Measurements from ENCODE around the gene NCOA6. TPM values are rescaled to one million over a fixed set of nuclear protein-coding genes. Genes with fewer than 3 reads are reported as not detected.

NCOA6 gene
- total RNA-seq, 1 experiment from 2014 or later = 10.9 TPM

DNA sequence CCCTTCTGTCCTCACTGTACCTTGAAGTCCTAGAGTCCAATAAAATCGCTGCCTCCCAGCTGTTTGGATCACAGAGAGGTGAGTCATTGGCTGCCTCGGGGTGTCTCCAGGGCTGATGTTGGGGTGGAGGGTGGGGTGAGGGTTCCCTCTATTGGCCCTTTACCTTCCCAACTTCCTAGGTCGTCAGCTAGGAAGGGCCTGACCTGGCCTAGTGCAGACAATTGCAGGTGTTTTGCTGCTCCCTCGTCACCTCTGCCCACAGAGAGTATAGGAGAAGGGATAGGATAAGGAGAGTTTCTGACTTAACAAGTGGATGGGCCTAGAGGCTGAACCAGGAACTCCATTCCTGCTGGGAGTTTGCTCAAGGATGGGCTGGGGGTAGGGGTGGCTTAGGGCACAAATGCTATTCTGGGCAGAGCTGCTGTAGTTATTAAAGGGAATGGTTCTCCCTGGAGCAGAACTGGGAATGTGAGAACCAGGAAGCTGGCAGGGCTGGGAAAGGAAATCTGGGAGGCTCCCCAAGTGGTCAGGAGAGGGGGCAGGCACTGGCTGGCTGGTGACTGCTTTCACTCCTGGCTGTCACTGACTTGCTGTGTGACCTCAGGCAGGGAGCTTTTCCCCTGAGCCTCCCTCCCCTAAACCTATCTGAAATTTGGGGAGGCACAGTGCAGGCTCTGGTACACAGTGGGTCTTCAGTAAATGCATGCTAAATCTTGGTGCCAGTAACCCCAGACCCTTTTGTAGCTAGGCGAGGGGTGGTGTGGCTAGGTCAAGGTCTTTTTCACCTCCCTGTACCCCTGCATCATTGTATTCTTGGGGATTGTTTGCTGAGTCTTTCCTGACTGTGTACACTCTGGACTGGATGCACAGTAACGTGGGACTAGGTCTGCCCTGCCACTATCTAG lies 119.8 kb downstream of the NCOA6 start:
- DNase-seq (ENCODE audit: low read depth) = peak; percentile 66

DNA sequence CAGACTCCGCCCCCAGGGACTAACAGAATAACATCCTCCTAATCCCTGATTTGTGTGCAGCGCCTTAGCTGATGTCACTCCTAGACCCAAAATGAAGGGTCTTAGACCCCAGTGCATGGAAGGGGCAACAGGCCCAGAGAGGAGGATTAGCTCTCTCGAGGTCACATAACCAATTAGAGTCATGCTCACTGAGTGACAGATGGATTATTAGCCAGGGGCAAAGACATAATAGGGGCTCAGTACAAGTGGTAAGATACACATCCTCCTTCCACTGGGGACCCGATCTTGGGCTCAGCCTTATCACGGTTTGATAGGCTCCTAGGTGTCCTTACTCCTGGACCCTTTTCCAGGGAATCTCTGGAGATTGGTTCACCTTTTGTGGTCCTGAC lies 120.4 kb downstream of the NCOA6 start:
- DNase-seq (ENCODE audit: low read depth) = no peak

DNA sequence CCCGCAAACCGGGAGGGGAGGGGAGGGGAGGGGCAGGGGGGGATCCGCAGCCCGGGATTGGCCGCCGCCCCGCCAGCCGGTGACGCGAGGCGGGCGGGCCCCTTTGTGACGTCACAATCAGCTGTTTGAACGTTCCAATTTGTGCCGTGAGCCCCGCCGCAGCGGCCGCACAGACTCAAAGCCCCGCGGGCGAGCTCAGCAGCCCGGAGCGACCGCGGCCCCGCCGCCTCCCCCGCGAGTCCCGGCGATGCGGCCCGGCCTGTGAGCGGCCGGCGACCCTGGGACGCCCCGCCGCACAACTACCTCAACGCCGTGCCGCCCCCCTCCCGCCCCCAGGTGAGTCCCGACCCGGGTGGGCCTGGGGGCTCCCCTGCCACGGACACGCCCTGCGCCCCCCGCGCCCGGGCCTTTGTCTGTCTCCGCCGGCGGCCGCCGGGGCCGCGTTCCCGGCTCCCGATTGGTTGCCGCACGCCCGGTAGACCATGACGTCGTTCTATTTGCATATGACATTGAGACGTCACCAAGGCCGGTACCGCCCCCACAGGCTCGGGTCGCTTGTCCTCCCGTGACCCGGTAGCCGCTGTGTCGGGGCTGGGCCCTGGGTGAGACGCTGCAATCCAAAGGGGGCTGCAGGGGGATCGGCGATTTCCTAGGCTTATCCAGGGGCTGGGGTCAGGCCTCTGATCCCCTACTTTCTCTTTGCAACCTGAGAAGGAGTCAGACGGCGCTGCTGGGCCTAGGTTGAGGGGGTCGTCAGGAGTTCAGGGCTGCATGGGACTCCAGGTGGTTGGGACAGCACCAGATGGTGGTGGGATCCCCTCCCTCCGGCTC lies 121.1 kb downstream of the NCOA6 start, which contains the start of gene TP53INP2:
TP53INP2 (plus strand) TSS at position 168 of the 831 bp plus-strand sequence. CDS start 4,396 bp downstream, outside the sequence.
- DNase-seq (ENCODE audit: low read depth) = peak; percentile 93

DNA sequence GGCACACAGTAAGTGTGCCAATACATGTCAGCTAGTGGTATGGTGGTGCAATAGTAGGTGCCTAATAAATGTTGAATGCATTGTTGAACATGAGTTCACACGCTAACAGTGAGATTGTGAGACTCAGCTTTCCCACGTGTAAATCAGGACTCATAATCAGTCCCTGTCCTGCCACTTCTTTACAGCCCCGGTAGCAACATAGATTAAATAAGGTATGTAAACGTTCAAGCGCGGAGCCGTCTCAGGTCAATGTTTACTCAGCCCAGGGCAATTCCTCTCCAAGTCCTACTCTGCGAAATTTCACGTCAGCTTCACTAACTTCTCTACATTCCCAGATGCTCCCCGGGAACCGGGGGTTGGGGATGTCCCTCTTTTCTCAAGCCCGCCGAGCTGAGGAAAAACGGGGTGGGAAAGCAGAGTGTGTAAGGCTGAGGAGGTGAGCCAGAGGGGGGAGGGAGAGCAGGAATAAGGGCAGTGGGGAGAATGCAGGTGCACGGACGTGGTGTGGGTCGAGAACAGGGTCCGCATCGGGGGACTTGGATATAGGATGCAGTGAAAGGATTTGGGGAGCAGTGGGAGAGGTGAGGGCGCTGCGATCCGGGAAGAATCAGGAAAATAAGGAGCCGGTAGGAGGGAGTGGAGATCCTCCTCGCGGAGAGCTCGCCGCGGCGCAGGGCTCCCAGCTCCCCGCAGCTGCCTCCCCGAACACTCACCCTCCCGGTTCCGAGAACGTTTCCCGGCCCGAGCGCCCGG lies 121.9 kb downstream of the NCOA6 start:
- DNase-seq (ENCODE audit: low read depth) = peak; percentile 38

DNA sequence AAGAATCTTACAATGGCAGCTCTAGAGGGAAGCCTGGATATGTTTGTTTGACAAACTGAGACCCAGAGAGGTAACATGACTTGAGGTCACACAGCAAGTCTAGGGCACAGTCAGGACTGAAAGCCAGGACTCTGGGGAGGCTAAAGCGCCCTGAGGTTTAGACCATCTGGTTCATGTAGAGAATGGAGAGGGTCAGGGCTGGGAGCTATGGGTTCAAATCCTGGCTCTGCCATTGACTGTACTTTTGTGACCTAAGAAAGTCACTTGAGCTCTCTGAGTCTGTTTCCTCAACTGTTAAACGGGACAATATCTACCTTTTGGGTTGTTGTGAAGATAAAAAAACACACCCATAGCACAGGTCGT lies 122.4 kb downstream of the NCOA6 start:
- no peak for DNase-seq (ENCODE audit: low read depth)

DNA sequence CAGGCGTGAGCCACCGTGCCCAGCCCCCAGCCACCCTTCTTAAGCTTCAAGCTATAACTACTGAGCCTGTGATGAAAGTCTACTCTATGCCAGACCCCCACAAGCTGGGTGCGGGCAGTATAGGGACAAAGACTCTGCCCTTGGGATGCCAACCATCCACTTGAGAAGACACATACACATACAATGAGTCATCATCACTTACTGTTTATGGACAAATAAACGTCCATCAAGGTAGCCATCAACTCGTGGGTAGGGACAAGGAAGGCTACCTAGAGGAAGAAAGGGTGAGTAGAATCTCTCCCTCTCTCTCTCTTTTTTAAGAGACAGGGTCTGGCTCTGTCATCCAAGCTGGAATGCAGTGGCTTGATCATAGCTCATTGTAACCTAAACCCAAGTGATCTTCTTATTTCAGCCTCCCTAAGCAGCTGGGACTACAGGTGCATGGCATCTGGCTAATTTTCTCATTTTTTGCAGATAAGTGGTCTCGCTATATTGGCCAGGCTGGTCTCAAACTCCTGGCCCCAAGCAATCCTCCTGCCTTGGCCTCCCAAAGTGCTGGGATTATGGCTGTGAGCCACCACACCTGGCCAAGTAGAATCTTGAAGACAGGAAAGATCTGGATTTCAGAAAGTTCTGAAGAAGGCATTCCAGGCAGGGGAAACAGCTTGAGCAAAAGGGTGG lies 123.9 kb downstream of the NCOA6 start:
- DNase-seq (ENCODE audit: low read depth) = peak; percentile 18

DNA sequence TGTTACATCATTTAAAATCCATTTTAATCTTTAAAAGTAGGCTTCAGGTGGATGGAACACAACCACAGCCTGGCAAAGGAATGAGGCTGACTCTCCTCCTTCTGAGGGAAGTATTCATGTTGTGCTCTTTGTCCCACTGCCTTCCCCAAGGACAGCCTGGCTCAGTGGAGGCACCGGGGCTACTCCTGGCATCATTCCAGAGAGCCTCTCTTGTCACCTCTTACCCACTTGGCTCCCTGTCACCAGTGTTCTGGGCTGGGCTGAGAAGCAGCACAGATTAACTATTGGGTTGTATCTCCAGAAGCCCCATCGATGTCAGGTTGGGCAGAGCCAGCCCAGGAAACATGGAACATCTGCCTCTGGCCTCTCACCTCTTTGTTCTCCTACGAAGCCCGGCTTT lies 132.0 kb downstream of the NCOA6 start:
- DNase-seq (ENCODE audit: low read depth) = no peak

DNA sequence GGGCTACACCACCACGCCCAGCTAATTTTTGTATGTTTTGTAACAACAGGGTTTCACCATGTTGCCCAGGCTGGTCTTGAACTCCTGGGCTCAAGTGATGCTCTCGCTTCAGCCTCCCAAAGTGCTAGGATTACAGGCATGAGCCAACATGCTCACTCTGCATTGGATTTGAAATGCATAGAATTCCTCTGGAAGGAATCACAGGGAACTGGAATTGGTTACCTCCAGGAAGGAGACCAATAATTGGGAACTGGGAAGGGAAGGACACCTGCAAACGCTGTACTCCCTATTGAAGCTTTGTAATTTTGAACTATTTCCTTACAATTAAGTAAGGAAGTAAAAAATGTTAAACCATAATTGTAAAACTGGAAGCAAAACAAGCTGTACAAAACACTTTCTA lies 133.6 kb downstream of the NCOA6 start:
- DNase-seq (ENCODE audit: low read depth) = no peak

DNA sequence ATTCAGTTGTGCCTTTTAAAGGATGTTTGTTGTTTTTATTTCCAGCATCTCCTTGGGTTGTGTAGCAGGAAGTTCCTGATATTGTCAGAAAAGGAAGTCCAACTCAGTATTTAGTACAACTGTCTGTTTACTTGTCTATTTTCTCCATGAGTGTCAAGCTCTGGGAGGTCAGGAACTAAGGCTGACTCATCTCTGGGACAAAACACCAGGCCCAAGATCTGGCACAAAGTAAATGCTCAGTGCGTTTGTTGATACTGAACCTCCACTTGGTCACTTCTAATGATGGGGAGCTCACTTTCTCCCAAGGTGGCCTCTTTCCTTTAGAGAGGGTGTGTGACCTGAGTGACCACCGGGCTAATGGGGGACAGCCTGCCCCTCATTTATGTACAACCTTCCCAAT lies 136.0 kb downstream of the NCOA6 start:
- peak; percentile 40 for DNase-seq (ENCODE audit: low read depth)

DNA sequence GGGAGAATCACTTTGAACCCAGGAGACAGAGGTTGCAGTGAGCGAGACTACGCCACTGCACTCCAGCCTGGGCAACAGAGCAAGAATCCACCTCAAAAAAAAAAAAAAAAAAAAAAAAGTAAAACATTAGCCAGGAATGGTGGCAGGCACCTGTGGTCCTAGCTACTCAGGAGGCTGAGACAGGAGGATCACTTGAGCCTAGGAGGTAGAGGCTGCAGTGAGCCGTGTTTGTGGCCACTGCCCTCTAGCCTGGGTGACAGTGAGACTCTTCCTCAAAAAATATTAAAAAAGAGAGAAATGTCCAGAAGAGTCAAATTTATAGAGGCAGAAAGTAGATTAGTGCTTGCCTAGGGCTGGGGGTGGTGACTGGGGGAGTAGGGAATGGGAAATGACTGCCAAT lies 141.8 kb downstream of the NCOA6 start:
- no peak for DNase-seq (ENCODE audit: low read depth)

DNA sequence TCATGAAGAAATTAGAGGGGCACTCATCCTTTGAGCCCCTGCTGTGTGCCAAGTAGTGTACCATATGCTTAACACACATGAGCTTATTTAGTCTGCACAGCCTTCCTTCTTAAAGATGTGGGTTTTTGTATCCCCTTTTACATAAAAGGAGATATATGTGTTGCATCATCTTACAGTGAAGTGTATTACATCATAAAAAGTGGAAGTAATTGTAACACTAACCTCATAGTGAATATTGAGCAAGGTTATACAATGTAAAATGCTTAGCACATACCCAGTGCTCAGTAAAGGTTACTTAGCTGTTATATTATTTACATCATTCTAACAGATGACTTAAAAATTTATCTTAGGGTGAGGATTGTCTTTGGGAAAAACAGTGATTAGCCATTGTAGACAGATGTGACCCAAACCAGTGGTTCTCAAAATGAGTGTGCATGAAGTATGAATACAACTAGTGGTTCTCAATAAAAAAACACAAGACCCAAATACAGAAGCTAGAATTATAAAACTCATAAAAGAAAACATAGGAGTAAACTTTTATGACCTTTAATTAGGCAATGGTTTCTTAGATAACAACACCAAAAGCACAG lies 144.8 kb downstream of the NCOA6 start:
- no peak for DNase-seq (ENCODE audit: low read depth)

DNA sequence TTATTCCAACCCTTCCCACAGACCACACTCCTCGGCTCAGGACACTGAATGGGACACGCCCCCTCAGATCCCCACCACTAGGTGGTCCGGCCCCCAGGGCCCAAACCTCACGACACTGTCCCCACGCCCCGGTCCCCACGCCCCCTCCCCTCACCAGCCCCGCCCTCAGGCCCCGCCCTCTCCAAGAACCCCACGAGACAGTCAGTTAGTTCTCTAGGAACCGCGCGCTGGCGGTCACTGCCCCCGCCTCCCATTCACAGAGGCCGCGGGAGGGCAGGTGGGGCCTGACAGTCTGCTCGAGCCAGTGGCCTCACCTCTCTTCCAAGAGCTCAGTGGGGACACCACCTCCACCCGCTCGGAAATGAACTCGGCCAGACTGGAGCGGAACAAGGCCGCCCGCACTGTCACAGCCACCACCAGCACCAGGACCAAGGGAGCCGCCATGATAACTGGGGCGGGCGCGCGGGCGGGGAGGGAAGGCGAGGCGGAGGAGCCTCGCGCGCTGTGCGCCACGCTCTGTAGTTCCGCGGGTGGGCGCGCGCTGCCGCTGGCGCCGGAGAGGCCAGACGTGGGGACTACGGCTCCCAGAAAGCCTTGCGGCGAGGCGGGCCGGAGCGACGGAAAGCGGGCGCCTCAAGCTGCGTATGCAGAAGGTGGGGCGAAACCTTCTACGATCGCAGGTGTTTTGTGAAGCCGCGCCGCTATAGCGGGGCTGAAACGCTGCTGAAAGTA lies 148.6 kb downstream of the NCOA6 start, which contains the start of gene PIGU:
PIGU (minus strand) TSS at position 451 of the 732 bp plus-strand sequence; CDS start at position 444, 7 bp downstream.
- peak; percentile 96 for DNase-seq (ENCODE audit: low read depth)

DNA sequence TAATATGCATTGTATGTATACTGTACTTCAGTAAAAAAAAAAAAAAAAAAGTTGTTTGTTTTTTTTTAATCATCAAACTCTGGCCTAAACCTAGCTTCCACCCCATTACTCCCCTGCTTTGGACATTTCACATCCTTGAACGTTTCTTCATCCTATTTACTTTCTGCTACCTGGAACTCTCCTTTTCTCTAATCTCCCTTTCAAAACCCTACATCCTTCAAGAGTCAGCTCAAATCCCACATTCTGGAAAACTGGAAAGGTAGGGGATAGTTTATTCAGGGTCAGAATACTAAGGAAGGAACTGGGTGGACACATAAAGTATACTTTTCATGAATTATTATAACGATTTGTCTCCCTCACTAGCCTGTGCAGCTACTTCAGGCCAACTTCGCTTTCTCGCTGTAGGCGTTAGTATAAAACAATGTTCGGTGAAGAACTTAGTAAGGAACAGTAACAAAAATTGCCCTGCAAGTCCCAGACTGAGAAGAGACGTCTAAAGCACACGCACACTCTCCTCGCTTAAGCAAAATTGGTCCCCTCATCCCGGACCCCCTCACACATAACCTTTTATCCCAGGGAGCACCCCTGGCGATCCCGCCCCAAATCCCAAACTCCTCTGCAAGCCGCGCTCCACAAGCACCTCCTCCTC lies 149.3 kb downstream of the NCOA6 start:
- DNase-seq (ENCODE audit: low read depth) = no peak

DNA sequence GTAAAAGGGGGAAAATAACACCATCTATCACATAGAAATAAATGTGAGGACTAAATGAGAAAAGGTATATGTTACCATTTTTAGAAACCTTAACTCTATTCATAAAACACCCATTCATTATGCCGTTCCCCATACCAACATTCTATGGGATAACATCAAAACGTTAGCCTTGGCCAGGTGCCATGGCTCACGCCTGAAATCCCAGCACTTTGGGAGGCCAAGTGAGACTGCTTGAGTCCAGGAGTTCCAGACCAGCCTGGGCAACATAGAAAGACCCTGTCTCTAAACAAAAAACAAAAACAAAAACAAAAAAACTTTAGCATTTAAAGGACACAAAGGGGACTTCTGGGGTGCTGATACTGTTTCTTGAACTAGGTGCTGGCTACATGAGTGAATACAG lies 149.9 kb downstream of the NCOA6 start:
- no peak for DNase-seq (ENCODE audit: low read depth)

DNA sequence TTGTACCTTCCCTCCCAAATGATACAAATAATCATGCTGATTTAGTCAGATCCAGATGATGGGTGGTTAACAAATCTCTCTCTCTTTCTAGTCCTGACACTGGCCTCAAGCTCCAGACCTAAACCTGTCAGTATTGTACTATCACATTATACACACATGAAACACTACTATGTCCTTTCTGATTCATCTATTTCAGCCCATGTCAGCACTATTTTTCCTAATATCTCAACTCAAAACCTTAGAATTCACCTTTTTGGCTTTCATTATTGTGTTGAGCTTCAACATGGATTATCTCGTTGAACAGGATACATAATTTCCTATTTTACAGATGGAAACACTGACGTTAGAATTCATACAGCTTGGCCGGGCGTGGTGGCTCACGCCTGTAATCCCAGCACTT lies 152.0 kb downstream of the NCOA6 start:
- DNase-seq (ENCODE audit: low read depth) = no peak

DNA sequence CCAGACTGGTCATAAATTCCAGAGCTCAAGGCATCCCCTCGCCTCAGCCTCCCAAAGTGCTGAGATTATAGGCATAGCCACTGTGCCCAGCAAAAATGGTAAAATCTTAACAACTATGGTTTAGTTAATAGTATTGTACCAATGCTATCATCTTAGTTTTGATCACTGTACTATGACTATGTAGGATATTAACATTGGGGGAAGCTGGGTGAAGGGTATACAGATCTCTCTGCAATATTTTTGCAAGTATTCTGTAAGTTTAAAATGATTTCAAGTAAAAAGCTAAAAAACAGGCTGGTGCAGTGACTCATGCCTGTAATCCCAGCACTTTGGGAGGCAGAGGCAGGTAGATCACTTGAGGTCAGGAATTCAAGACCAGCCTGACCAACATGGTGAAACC lies 156.4 kb downstream of the NCOA6 start:
- no peak for DNase-seq (ENCODE audit: low read depth)

All from RPMI7951 (cell line).